Testis (tissue), 3 donors: ENCODE data around the gene HOPX. TPM values are rescaled to one million over a fixed set of nuclear protein-coding genes. Genes with fewer than 3 reads are reported as not detected.

ENCODE experiments used
- DNase-seq: peaks from one replicate; pipeline ENCODE4 v3.0.0-alpha.2; 2019
- H3K27ac ChIP-seq, 2 donors: fragments of 200-600 bp; sonication (generic); one replicate each; pipeline ENCODE4 v1.5.1; 2019
- H3K27me3 ChIP-seq: fragments of 200-600 bp; sonication (generic); one replicate; pipeline ENCODE4 v1.5.1; 2019
- H3K36me3 ChIP-seq: fragments of 200-600 bp; sonication (generic); one replicate; pipeline ENCODE4 v1.5.1; 2017; ENCODE audit warnings: low read depth; ENCODE audit errors: missing control alignments
- H3K4me1 ChIP-seq: fragments of 200-600 bp; sonication (generic); one replicate; pipeline ENCODE4 v1.5.1; 2019
- H3K4me3 ChIP-seq, 2 donors: fragments of 200-600 bp; sonication (generic); one replicate each; pipeline ENCODE4 v1.5.1; 2017 to 2019
- H3K9me3 ChIP-seq: fragments of 200-600 bp; sonication (generic); one replicate; pipeline ENCODE4 v1.5.1; 2017
- POLR2A ChIP-seq: fragments of 450-650 bp; IDR thresholded peaks from one replicate; pipeline ENCODE4 v1.6.1; 2017; ENCODE audit warnings: antibody characterized with exemption, mild to moderate bottlenecking, moderate library complexity
- WGBS, 2 donors: methylation state at CpG; one replicate each; pipeline ENCODE4 v1.1.5; 2018; 5-methylcytosine and 5-hydroxymethylcytosine counted together
- intact Hi-C: fragments of 100-400 bp; cut with DNase I; formaldehyde crosslinking; loops from one replicate; pipeline ENCODE4 v1.15.1; 2023; ENCODE audit warnings: low total_unique reads
- polyA plus RNA-seq: library from polyadenylated mRNA; stranded (reverse); fragments of 350-450 nt; fragmentation: Illumina TruSeq; extraction: RNeasy Lipid Tissue Mini Kit (QIAGEN cat#74804); gene quantifications from one replicate; pipeline ENCODE4 v1.2.3, GENCODE V29; 2014; ENCODE audit warnings: low read depth, low replicate concordance; ENCODE audit not compliant: insufficient read depth
- total RNA-seq, 2 donors: library from RNA; depleted of rRNA; stranded (reverse); fragments of >200 nt; gene quantifications; one replicate each; pipeline ENCODE4 v1.2.3, GENCODE V29; 2016
- TF ChIP-seq, protein P1 (sequence below), 3 experiments: fragments of 450-650 bp in 2 of 3; fragments of 200-600 bp in 1 of 3; sonication (generic) in 1 of 3; IDR thresholded peaks; one replicate each; pipeline ENCODE4 v1.5.1; 2016 to 2019; ENCODE audit warnings: antibody characterized with exemption in 3 of 3, mild to moderate bottlenecking in 2 of 3, moderate library complexity in 1 of 3

The HOPX gene
- total and polyA plus RNA-seq, 3 donors from 2014 or later = 102 to 158 (median 141) TPM

DNA sequence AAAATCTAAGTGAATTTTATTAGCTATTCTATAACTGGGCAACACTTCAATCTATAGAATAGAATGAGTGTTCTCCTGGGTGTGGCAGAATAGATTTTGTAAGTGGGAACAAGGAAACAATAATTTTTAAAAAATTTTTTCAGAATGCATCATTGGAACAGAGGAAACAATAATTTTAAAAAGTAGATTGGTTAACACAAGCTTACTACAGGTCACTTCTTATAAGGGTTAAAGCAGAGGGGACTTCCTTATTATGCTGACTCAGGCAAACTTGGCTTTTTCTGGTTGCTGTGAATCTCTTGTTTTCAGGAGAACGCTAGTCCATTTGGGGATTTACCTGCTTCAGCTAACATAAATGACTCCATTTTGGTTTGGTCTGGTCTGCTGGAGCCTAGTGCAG, 52.5 kb downstream of the HOPX start:
- Histone ChIP-seq H3K4me3 (no peak overlapping the region), H3K9me3 (no peaks in the 10 kb centered on the region), H3K27me3 (no peaks in the 10 kb centered on the region), H3K4me1 (no peaks in the 10 kb centered on the region), H3K27ac (no peak overlapping the region), H3K36me3 (no peaks in the 10 kb centered on the region)
- 74 to 91% methylated on average over 1 of the region's 1 CpG for WGBS, 2 donors
- TF ChIP-seq, protein P1, sequence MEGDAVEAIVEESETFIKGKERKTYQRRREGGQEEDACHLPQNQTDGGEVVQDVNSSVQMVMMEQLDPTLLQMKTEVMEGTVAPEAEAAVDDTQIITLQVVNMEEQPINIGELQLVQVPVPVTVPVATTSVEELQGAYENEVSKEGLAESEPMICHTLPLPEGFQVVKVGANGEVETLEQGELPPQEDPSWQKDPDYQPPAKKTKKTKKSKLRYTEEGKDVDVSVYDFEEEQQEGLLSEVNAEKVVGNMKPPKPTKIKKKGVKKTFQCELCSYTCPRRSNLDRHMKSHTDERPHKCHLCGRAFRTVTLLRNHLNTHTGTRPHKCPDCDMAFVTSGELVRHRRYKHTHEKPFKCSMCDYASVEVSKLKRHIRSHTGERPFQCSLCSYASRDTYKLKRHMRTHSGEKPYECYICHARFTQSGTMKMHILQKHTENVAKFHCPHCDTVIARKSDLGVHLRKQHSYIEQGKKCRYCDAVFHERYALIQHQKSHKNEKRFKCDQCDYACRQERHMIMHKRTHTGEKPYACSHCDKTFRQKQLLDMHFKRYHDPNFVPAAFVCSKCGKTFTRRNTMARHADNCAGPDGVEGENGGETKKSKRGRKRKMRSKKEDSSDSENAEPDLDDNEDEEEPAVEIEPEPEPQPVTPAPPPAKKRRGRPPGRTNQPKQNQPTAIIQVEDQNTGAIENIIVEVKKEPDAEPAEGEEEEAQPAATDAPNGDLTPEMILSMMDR (IDR thresholded peaks at IDR 0.05) = no peak
- TF ChIP-seq POLR2A = no peak
- intact Hi-C loops = no loop called here
- no peak for DNase-seq

DNA sequence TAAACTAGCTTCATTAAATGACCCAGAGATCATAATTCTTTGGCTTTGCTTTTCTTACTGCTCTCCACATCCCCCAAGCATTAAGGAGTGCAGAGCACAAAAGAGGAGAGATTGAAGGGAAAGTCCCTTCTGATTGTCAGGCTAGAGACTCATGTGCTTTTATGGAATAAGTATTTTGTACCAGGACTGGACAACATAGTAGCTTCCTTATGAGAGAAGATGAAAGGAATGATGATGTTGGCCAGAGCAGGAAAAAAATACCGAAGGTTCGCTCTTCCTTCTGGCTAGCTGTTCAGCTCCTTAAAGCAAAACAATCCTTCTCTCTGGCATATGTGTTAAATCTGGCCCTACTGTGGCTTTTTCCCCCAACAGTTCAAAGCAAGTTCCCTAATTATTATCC, 53.1 kb downstream of the HOPX start:
- Histone ChIP-seq H3K27me3 (no peaks in the 10 kb centered on the region), H3K27ac (no peak overlapping the region), H3K4me3 (no peak overlapping the region), H3K9me3 (no peaks in the 10 kb centered on the region), H3K36me3 (no peaks in the 10 kb centered on the region), H3K4me1 (no peaks in the 10 kb centered on the region)
- TF ChIP-seq POLR2A = no peak
- TF ChIP-seq, protein P1 (IDR thresholded peaks at IDR 0.05) = no peak
- intact Hi-C loops = no loop called here
- 64 to 66% methylated on average over 2 of the region's 2 CpGs for WGBS, 2 donors
- DNase-seq = no peak

DNA sequence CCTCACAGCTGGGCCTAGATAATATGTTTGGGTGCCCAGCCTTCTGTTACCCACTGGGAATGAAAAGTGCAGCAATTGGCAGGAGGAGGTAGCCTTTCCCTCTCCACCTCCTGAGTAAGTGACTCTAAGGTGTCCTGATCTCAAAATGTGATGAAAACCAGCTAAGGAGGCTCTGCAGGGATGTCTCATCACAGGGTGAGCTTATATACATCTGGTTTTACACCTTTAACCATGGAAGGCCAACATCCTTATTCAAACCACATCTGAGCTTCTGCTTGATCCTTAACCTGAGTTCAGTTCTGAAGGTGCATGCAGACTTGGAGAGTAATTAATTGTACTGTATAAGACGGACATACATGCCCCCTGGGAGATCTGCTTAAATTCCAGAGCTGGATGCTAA, 53.7 kb downstream of the HOPX start:
- Histone ChIP-seq H3K4me1 (no peaks in the 10 kb centered on the region), H3K27me3 (no peaks in the 10 kb centered on the region), H3K4me3 (no peak overlapping the region), H3K27ac (no peak overlapping the region), H3K36me3 (no peaks in the 10 kb centered on the region), H3K9me3 (no peaks in the 10 kb centered on the region)
- 63 to 75% methylated on average over 1 of the region's 1 CpG for WGBS, 2 donors
- no peak for DNase-seq
- intact Hi-C loops = no loop called here
- TF ChIP-seq POLR2A = no peak
- TF ChIP-seq, protein P1 (IDR thresholded peaks at IDR 0.05) = no peak

DNA sequence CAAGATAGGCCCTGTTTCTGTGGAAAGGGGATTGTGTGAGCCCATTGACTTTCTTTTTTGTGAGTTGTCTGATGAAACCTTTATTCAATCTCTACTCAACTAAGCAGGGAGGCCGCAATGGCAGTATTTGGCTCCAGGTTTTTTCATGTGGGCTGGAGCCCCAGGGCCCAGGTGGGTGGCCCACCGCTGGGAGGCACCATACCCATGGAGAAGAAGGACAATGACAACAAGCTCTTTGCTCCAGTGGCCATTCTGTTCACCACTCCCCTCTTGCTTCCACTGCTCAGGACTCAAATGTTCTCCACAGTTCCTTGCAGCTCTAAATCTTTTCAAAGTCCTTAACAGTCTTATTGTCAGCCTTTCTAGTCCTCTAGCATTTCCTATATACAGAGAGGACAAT, 54.1 kb downstream of the HOPX start:
- TF ChIP-seq POLR2A = no peak
- TF ChIP-seq, protein P1 (IDR thresholded peaks at IDR 0.05) = no peak
- Histone ChIP-seq H3K9me3 (no peaks in the 10 kb centered on the region), H3K36me3 (no peaks in the 10 kb centered on the region), H3K27me3 (no peaks in the 10 kb centered on the region), H3K27ac (no peak overlapping the region), H3K4me3 (no peak overlapping the region), H3K4me1 (no peaks in the 10 kb centered on the region)
- intact Hi-C loops = no loop called here
- DNase-seq = no peak
- WGBS, 2 donors = 98 to 100% methylated on average over 2 of the region's 2 CpGs

DNA sequence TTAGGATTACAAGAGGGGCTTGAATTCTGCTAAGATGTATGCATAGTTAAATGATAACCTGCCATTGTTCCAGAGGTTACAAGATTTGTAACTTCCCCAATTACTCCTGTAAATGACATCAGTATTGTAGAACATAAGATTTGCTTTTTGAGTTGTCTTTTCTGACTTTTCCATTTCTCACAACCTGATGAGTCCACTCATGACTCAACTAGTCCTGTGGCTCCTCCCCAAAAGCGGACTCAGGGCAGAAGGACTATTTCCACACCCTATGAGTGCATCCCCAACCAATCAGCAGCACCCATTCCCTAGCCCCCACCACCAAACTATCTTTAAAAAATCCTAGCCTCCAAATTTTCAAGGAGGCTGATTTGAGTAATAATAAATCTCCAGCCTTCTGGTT, 54.7 kb downstream of the HOPX start:
- DNase-seq = no peak
- intact Hi-C loops = no loop called here
- WGBS, 2 donors = 86 to 100% methylated on average over 1 of the region's 1 CpG
- Histone ChIP-seq H3K9me3 (no peaks in the 10 kb centered on the region), H3K27ac (no peak overlapping the region), H3K36me3 (no peaks in the 10 kb centered on the region), H3K4me3 (no peak overlapping the region), H3K27me3 (no peaks in the 10 kb centered on the region), H3K4me1 (no peaks in the 10 kb centered on the region)
- TF ChIP-seq, protein P1 (IDR thresholded peaks at IDR 0.05) = no peak
- no peak for TF ChIP-seq POLR2A
